NT2/D1 (cell line): Measurements from ENCODE around the gene MLXIP.

Experiments
- SUZ12 ChIP-seq: IDR thresholded peaks from 2 replicates; pipeline ENCODE4 v1.6.1; 2011; ENCODE audit not compliant: insufficient read length, insufficient read depth; ENCODE audit errors: extremely low read depth
- YY1 ChIP-seq: IDR thresholded peaks from 2 replicates; pipeline ENCODE4 v1.6.1; 2011; ENCODE audit not compliant: insufficient read length, insufficient read depth

DNA sequence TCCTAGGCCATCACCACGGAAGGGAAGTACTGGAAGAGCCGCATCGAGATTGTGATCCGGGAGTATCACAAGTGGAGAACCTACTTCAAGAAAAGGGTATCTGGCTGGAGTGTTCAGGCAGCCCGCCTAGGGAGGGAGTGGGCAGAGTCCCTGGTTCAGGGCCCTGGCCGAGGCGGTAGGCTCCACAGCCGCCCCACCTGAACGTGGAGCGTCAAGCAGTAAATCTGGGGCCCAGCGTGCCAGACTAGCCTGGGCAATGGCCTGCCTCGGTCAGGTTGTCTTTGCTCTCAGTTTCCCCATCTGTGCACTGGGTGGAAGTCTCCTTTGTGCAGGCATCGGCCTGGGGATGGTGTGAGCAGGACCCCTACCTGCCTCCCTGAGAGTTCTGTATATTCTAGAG, 50.6 kb downstream of the MLXIP start:
- no peak for TF ChIP-seq SUZ12
- TF ChIP-seq YY1, result no peak
